ENCODE results near the gene SYT12.

The SYT12 gene

DNA sequence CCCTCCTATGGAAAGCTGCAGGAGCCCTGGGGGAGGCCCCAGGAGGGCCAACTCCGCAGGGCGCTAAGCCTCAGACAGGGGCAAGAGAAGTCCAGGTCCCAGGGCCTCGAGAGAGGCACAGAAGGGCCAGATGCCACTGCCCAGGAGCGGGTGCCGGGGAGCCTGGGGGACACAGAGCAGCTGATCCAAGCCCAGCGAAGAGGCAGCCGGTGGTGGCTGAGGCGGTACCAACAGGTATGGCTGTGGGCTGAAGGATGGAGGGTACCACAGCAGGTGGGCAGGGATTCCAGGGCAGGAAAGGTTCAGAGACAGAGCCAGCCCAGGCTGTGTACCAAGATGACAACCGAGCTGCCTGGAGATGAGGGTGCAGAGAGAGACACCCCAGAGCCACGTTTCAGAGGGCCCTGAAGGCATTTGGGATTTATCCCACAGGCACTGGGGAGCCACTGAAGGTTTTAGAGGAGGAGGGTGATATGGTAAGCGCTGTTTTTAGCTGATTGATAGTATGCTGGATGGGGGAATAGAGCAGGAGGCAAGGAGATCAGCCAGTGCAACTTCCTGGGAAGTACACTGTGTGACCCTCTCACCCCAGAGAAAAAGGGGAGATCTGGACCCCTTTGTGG, 47.4 kb upstream of the SYT12 start:
- H2AFZ ChIP-seq (ENCODE audit: low read depth, low read length): no peak overlapping the region
- no peaks in the 10 kb centered on the region for H3K79me2 ChIP-seq (ENCODE audit: low read length)
- H3K27me3 ChIP-seq (ENCODE audit: low read depth, low read length): peaks cover 4% of the 10 kb centered on the region; the same call in 1 of the 2 replicates
- 0 out of 2 replicates have a peak, but pooled peaks cover 4% of the 10 kb centered on the region for H3K9me3 ChIP-seq (ENCODE audit: insufficient read depth, low read length)
- no peak for TF ChIP-seq EZH2phosphoT487 (IDR thresholded peaks at IDR 0.05; ENCODE audit: low read depth)
- TF ChIP-seq, protein P1, sequence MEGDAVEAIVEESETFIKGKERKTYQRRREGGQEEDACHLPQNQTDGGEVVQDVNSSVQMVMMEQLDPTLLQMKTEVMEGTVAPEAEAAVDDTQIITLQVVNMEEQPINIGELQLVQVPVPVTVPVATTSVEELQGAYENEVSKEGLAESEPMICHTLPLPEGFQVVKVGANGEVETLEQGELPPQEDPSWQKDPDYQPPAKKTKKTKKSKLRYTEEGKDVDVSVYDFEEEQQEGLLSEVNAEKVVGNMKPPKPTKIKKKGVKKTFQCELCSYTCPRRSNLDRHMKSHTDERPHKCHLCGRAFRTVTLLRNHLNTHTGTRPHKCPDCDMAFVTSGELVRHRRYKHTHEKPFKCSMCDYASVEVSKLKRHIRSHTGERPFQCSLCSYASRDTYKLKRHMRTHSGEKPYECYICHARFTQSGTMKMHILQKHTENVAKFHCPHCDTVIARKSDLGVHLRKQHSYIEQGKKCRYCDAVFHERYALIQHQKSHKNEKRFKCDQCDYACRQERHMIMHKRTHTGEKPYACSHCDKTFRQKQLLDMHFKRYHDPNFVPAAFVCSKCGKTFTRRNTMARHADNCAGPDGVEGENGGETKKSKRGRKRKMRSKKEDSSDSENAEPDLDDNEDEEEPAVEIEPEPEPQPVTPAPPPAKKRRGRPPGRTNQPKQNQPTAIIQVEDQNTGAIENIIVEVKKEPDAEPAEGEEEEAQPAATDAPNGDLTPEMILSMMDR (IDR thresholded peaks at IDR 0.05; ENCODE audit: low read depth, low read length): no peak
- no peaks in the 10 kb centered on the region for H3K36me3 ChIP-seq (replicated peaks; ENCODE audit: low read depth, low read length)
- H3K9ac ChIP-seq (ENCODE audit: low read length): no peak overlapping the region
- H3K4me2 ChIP-seq (ENCODE audit: low read length): no peak overlapping the region
- H4K20me1 ChIP-seq (ENCODE audit: insufficient read depth, low read length): no peaks in the 10 kb centered on the region
- H3K4me1 ChIP-seq (ENCODE audit: low read length): no peaks in the 10 kb centered on the region
- no peak overlapping the region for H3K4me3 ChIP-seq (ENCODE audit: low read length)
- H3K27ac ChIP-seq (ENCODE audit: low read length): no peak overlapping the region

DNA sequence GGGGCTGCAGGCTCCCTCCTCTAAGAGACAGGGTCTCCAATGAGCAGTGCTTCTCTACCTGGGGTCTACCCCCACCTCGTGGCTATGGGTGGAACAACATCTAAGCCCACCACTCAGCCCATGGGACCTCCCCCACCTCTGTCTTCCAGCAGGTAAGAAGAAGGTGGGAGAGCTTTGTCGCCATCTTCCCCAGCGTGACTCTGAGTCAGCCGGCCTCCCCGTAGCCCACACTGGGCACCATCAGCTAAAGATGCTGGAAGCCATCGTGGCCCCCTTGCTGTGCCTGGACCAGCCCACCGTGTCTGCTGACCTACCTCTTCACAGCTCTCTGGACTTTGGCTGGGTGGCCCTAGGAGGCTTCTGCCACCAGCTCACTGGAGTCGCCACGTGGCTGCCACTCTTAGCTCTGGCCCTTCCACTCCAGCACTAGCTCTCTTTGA, 46.9 kb upstream of the SYT12 start:
- Histone ChIP-seq H3K4me3 (ENCODE audit: low read length) (no peak overlapping the region), H3K36me3 (replicated peaks; ENCODE audit: low read depth, low read length) (no peaks in the 10 kb centered on the region), H3K9me3 (ENCODE audit: insufficient read depth, low read length) (0 out of 2 replicates have a peak, but pooled peaks cover 4% of the 10 kb centered on the region), H4K20me1 (ENCODE audit: insufficient read depth, low read length) (no peaks in the 10 kb centered on the region), H3K79me2 (ENCODE audit: low read length) (no peaks in the 10 kb centered on the region), H3K27ac (ENCODE audit: low read length) (no peak overlapping the region), H3K4me2 (ENCODE audit: low read length) (0 out of 2 replicates have a peak overlapping the region, but pooled peaks have one; percentile 1), H3K4me1 (ENCODE audit: low read length) (no peaks in the 10 kb centered on the region), H3K27me3 (ENCODE audit: low read depth, low read length) (no peaks in the 10 kb centered on the region), H2AFZ (ENCODE audit: low read depth, low read length) (no peak overlapping the region), H3K9ac (ENCODE audit: low read length) (no peak overlapping the region)
- TF ChIP-seq, protein P1 (IDR thresholded peaks at IDR 0.05; ENCODE audit: low read depth, low read length): peak; percentile 98
- no peak for TF ChIP-seq EZH2phosphoT487 (IDR thresholded peaks at IDR 0.05; ENCODE audit: low read depth)

DNA sequence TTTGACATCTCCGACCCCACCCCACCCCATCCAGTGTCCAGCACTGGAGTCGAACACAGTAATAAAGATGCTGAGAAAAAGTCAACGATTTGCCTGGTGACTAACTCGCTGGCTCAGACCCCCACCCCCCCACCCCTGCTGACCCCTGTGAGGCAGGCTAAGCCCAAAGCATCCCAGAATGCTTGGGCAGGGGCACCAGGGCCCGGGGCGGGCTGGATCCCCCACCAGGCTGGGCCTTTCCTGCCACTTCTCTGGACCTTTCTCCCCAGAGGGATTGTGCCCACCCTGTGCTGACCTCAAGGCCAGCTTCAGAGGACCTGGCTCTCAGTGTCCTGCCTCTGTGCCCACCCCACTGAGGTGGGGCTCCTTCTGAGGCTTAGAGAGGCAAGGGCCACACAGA, 46.0 kb upstream of the SYT12 start:
- 0 out of 2 replicates have a peak, but pooled peaks cover under 1% of the 10 kb centered on the region for H3K4me1 ChIP-seq (ENCODE audit: low read length)

DNA sequence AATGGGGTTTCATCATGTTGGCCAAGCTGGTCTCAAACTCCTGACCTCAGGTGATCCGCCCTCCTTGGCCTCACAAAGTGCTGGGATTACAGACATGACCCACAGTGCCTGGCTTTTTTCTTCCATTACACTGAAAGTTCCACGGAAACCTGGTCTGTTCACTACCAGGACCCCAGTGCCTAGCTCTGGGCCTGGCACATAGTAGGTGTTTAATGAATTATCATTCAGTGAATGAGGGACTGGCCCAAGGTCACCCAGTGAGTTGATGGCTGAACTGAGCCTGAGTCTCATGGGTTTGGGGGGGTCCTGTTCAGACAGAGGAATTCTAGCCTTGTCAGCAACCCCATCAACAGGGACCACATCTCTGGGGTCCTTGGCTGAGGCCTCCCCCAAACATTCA, 44.7 kb upstream of the SYT12 start:
- H3K9ac ChIP-seq (ENCODE audit: low read length): no peak overlapping the region
- H3K27ac ChIP-seq (ENCODE audit: low read length): no peak overlapping the region
- 0 out of 2 replicates have a peak, but pooled peaks cover 4% of the 10 kb centered on the region for H3K9me3 ChIP-seq (ENCODE audit: insufficient read depth, low read length)
- H3K79me2 ChIP-seq (ENCODE audit: low read length): no peaks in the 10 kb centered on the region
- H3K4me2 ChIP-seq (ENCODE audit: low read length): no peak overlapping the region
- 0 out of 2 replicates have a peak, but pooled peaks cover 7% of the 10 kb centered on the region for H3K27me3 ChIP-seq (ENCODE audit: low read depth, low read length)
- H3K4me3 ChIP-seq (ENCODE audit: low read length): no peak overlapping the region
- no peak for TF ChIP-seq EZH2phosphoT487 (IDR thresholded peaks at IDR 0.05; ENCODE audit: low read depth)
- TF ChIP-seq, protein P1 (IDR thresholded peaks at IDR 0.05; ENCODE audit: low read depth, low read length): no peak
- no peaks in the 10 kb centered on the region for H4K20me1 ChIP-seq (ENCODE audit: insufficient read depth, low read length)
- no peaks in the 10 kb centered on the region for H3K36me3 ChIP-seq (replicated peaks; ENCODE audit: low read depth, low read length)
- 0 out of 2 replicates have a peak, but pooled peaks cover 4% of the 10 kb centered on the region for H3K4me1 ChIP-seq (ENCODE audit: low read length)
- no peak overlapping the region for H2AFZ ChIP-seq (ENCODE audit: low read depth, low read length)

More for the DNA sequence above, 46.0 kb upstream of the SYT12 start:
- Histone ChIP-seq H3K9ac (ENCODE audit: low read length) (no peak overlapping the region), H2AFZ (ENCODE audit: low read depth, low read length) (no peak overlapping the region), H3K9me3 (ENCODE audit: insufficient read depth, low read length) (0 out of 2 replicates have a peak, but pooled peaks cover 4% of the 10 kb centered on the region), H3K27ac (ENCODE audit: low read length) (no peak overlapping the region), H3K36me3 (replicated peaks; ENCODE audit: low read depth, low read length) (no peaks in the 10 kb centered on the region), H3K79me2 (ENCODE audit: low read length) (no peaks in the 10 kb centered on the region), H3K27me3 (ENCODE audit: low read depth, low read length) (0 out of 2 replicates have a peak, but pooled peaks cover 4% of the 10 kb centered on the region), H4K20me1 (ENCODE audit: insufficient read depth, low read length) (no peaks in the 10 kb centered on the region), H3K4me3 (ENCODE audit: low read length) (no peak overlapping the region), H3K4me2 (ENCODE audit: low read length) (no peak overlapping the region)
- no peak for TF ChIP-seq EZH2phosphoT487 (IDR thresholded peaks at IDR 0.05; ENCODE audit: low read depth)
- TF ChIP-seq, protein P1 (IDR thresholded peaks at IDR 0.05; ENCODE audit: low read depth, low read length): no peak

Data from OCI-LY3 (cell line).